Measurements from ENCODE around the gene ZNF70. TPM values are rescaled to one million over a fixed set of nuclear protein-coding genes. Genes with fewer than 3 reads are reported as not detected.

The ZNF70 gene
- total and polyA plus RNA-seq, 2 of the 13 experiments (the other 11 are each of a cell fraction or from before 2014, with no cell fraction given), result 0.62 to 3.6 TPM

DNA sequence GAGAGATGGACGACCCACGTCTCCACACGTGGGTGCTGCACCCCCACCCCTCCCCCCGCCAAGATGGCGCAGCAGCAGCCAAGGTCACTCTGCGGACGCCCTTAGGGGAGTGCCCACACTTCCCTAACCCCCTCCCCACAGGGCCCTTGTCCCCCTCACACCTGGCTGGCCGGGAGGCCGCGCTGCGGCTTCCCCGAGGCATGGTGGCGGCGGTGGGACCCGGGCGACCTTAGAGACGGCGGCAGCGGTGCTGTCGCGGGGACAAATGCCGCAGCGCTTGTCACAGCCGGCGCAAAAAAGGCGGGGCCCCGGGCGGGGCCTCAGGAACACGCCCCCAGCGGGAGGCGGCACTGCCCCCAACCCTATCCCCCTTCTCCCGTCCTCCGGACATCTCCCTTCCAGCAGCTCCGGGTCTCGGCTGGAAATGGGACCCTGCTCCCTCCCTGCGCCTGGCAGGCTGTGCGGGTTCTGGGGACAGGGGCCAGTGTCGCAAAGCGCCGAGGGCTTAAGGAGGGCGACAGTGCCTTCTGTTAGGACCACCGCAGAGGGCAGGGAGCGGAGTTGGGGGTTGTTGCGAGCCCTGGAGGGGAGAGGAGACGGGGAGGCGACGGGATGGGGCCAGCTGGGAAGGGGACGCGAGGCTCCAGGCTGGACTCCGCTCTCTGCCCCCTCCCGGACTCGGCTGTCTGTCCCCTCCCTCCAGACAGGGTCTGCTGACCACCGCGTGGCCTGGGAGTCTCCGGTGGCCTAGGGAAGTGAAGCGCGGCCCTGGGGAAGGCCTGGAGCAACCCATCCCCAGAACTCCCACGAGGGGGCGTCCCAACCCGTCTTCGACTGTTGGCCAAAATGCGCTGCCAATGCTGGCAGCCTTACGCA is 17.0 kb upstream of the ZNF70 start, which contains the start of gene CHCHD10 (continued):
- TF ChIP-seq IKZF4 (CRISPR knock-in tag; IDR thresholded peaks at IDR 0.05; ENCODE audit: borderline replicate concordance, low read depth, not compliant biosample characterization) (no peak), SMARCE1 (IDR thresholded peaks at IDR 0.05; ENCODE audit: borderline replicate concordance) (no peak), GPBP1L1 (CRISPR knock-in tag; IDR thresholded peaks at IDR 0.05) (no peak), MED8 (CRISPR knock-in tag; IDR thresholded peaks at IDR 0.05; ENCODE audit: insufficient replicate concordance) (no peak), ZKSCAN1 (IDR thresholded peaks at IDR 0.05; ENCODE audit: low read length) (no peak), ZMAT3 (CRISPR knock-in tag; conservative IDR thresholded peaks at IDR 0.05) (no peak; the same call in 1 of the 2 replicates), ARID2 (CRISPR knock-in tag; IDR thresholded peaks at IDR 0.05; ENCODE audit: borderline replicate concordance) (peak; percentile 57; the same call in 1 of the 2 replicates), JUN (CRISPR knock-in tag; IDR thresholded peaks at IDR 0.05) (0 out of 2 replicates have a peak, but pooled peaks have one; percentile 40), ZBTB38 (CRISPR knock-in tag; IDR thresholded peaks at IDR 0.05) (peak; percentile 50; the same call in 1 of the 2 replicates), GLI4 (CRISPR knock-in tag; IDR thresholded peaks at IDR 0.05; ENCODE audit: borderline replicate concordance) (no peak), ZSCAN30 (CRISPR knock-in tag; IDR thresholded peaks at IDR 0.05) (no peak), CCAR2 (optimal IDR thresholded peaks at IDR 0.05; ENCODE audit: low read depth, low read length) (no peak), MZF1 (CRISPR knock-in tag; IDR thresholded peaks at IDR 0.05; ENCODE audit: borderline replicate concordance) (no peak), MBNL3 (CRISPR knock-in tag; conservative IDR thresholded peaks at IDR 0.05) (no peak), NR2C2 (CRISPR knock-in tag; IDR thresholded peaks at IDR 0.05; ENCODE audit: borderline replicate concordance) (peak; percentile 41; the same call in 1 of the 2 replicates), SIX4 (CRISPR knock-in tag; IDR thresholded peaks at IDR 0.05) (no peak)
- TF ChIP-seq, protein P1, sequence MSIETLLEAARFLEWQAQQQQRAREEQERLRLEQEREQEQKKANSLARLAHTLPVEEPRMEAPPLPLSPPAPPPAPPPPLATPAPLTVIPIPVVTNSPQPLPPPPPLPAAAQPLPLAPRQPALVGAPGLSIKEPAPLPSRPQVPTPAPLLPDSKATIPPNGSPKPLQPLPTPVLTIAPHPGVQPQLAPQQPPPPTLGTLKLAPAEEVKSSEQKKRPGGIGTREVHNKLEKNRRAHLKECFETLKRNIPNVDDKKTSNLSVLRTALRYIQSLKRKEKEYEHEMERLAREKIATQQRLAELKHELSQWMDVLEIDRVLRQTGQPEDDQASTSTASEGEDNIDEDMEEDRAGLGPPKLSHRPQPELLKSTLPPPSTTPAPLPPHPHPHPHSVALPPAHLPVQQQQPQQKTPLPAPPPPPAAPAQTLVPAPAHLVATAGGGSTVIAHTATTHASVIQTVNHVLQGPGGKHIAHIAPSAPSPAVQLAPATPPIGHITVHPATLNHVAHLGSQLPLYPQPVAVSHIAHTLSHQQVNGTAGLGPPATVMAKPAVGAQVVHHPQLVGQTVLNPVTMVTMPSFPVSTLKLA (IDR thresholded peaks at IDR 0.05), result no peak
- TF ChIP-seq, protein P2, sequence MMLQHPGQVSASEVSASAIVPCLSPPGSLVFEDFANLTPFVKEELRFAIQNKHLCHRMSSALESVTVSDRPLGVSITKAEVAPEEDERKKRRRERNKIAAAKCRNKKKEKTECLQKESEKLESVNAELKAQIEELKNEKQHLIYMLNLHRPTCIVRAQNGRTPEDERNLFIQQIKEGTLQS (CRISPR knock-in tag; IDR thresholded peaks at IDR 0.05), result no peak
- TF ChIP-seq, protein P3, sequence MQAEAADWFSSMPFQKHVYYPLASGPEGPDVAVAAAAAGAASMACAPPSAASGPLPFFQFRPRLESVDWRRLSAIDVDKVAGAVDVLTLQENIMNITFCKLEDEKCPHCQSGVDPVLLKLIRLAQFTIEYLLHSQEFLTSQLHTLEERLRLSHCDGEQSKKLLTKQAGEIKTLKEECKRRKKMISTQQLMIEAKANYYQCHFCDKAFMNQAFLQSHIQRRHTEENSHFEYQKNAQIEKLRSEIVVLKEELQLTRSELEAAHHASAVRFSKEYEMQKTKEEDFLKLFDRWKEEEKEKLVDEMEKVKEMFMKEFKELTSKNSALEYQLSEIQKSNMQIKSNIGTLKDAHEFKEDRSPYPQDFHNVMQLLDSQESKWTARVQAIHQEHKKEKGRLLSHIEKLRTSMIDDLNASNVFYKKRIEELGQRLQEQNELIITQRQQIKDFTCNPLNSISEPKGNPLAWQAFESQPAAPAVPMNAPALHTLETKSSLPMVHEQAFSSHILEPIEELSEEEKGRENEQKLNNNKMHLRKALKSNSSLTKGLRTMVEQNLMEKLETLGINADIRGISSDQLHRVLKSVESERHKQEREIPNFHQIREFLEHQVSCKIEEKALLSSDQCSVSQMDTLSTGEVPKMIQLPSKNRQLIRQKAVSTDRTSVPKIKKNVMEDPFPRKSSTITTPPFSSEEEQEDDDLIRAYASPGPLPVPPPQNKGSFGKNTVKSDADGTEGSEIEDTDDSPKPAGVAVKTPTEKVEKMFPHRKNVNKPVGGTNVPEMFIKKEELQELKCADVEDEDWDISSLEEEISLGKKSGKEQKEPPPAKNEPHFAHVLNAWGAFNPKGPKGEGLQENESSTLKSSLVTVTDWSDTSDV (CRISPR knock-in tag; IDR thresholded peaks at IDR 0.05), result no peak
- TF ChIP-seq, protein P4, sequence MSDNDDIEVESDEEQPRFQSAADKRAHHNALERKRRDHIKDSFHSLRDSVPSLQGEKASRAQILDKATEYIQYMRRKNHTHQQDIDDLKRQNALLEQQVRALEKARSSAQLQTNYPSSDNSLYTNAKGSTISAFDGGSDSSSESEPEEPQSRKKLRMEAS (IDR thresholded peaks at IDR 0.05), result peak; percentile 86
- TF ChIP-seq, protein P5, sequence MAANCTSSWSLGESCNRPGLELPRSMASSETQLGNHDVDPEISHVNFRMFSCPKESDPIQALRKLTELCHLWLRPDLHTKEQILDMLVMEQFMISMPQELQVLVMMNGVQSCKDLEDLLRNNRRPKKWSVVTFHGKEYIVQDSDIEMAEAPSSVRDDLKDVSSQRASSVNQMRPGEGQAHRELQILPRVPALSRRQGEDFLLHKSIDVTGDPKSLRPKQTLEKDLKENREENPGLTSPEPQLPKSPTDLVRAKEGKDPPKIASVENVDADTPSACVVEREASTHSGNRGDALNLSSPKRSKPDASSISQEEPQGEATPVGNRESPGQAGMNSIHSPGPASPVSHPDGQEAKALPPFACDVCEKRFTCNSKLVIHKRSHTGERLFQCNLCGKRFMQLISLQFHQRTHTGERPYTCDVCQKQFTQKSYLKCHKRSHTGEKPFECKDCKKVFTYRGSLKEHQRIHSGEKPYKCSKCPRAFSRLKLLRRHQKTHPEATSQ (CRISPR knock-in tag; IDR thresholded peaks at IDR 0.05; ENCODE audit: borderline replicate concordance), result no peak; the same call in 1 of the 2 replicates
